IMR-90 (cell line): ENCODE results near the gene LPIN1. TPM values are rescaled to one million over a fixed set of nuclear protein-coding genes. Genes with fewer than 3 reads are reported as not detected.

Source experiments
- ATAC-seq: fragments of 200-7000 bp; cut with Tn5 transposase; 2 replicates; pipeline ENCODE4 v1.9.1; 2020; ENCODE audit warnings: low read depth, mild to moderate bottlenecking, moderate library complexity
- BruUV-seq: library from RNA; stranded (reverse); fragments of 400-500 nt; replicated peaks from 2 replicates; lab custom pipeline; 2021; lab: Mats Ljungman, UMichigan
- CTCF ChIA-PET: fragments of 300-600 bp; formaldehyde crosslinking; extraction: SDS; loops from one replicate; lab custom pipeline; 2021; ENCODE audit warnings: antibody characterized with exemption; lab: Yijun Ruan, JAX
- POLR2A ChIA-PET: fragments of 300-600 bp; sonication (Branson Sonifier 250); formaldehyde crosslinking; loops from one replicate; lab custom pipeline; 2022; ENCODE audit warnings: antibody characterized with exemption; ENCODE audit not compliant: unreplicated experiment; lab: Charles Lee
- DNase-seq: peaks from one replicate; pipeline ENCODE4 v3.0.0; 2013
- H2AFZ ChIP-seq: replicated peaks from 2 replicates; pipeline ENCODE3; 2013; ENCODE audit warnings: low read length, mild to moderate bottlenecking; ENCODE audit not compliant: poor library complexity
- H2AK5ac ChIP-seq: 2 replicates; pipeline ENCODE4 v1.6.1; 2013; ENCODE audit warnings: low read depth, low read length, inconsistent platforms
- H2AK9ac ChIP-seq: replicated peaks from 2 replicates; pipeline ENCODE3; 2013; ENCODE audit warnings: mild to moderate bottlenecking, low read depth, low read length, moderate library complexity; ENCODE audit not compliant: poor library complexity
- H2BK120ac ChIP-seq: 2 replicates; pipeline ENCODE4 v1.6.1; 2013; ENCODE audit warnings: low read depth, low read length, inconsistent platforms
- H2BK15ac ChIP-seq: 3 replicates; pipeline ENCODE4 v1.6.1; 2013; ENCODE audit warnings: low read depth, low read length, inconsistent platforms
- H2BK20ac ChIP-seq: 2 replicates; pipeline ENCODE4 v1.6.1; 2013; ENCODE audit warnings: low read depth, mild to moderate bottlenecking, inconsistent platforms, low read length, moderate library complexity
- H2BK5ac ChIP-seq: 2 replicates; pipeline ENCODE4 v1.6.1; 2013; ENCODE audit warnings: mild to moderate bottlenecking, low read depth, low read length, inconsistent platforms; ENCODE audit not compliant: poor library complexity, severe bottlenecking
- H3K14ac ChIP-seq: replicated peaks from 2 replicates; pipeline ENCODE4 v1.6.1; 2013; ENCODE audit warnings: low read depth, low read length, inconsistent platforms
- H3K18ac ChIP-seq: 2 replicates; pipeline ENCODE4 v1.6.1; 2013; ENCODE audit warnings: low read depth, low read length, control low read depth
- H3K23ac ChIP-seq: 2 replicates; pipeline ENCODE4 v1.6.1; 2013; ENCODE audit warnings: low read depth, low read length, inconsistent platforms
- H3K27ac ChIP-seq: 2 replicates; pipeline ENCODE4 v1.5.1; 2013; ENCODE audit warnings: mild to moderate bottlenecking, control low read depth, low read length; ENCODE audit not compliant: insufficient read depth
- H3K27me3 ChIP-seq: 2 replicates; pipeline ENCODE4 v1.6.1; 2013; ENCODE audit warnings: low read length; ENCODE audit not compliant: control insufficient read depth, insufficient read depth
- H3K36me3 ChIP-seq: 2 replicates; pipeline ENCODE4 v1.6.1; 2013; ENCODE audit warnings: low read length, mixed read lengths; ENCODE audit not compliant: control insufficient read depth, insufficient read depth
- H3K4ac ChIP-seq: 2 replicates; pipeline ENCODE4 v1.6.1; 2013; ENCODE audit warnings: low read depth, low read length, inconsistent platforms
- H3K4me1 ChIP-seq: 2 replicates; pipeline ENCODE4 v1.6.1; 2013; ENCODE audit warnings: low read length, mixed read lengths; ENCODE audit not compliant: control insufficient read depth, insufficient read depth
- H3K4me2 ChIP-seq: 2 replicates; pipeline ENCODE4 v1.6.1; 2013; ENCODE audit warnings: low read depth, mild to moderate bottlenecking, control low read depth, low read length, moderate library complexity
- H3K4me3 ChIP-seq: 2 replicates; pipeline ENCODE4 v1.5.1; 2013; ENCODE audit warnings: low read depth, mild to moderate bottlenecking, control low read depth, low read length, moderate library complexity; ENCODE audit not compliant: insufficient read depth
- H3K56ac ChIP-seq: 2 replicates; pipeline ENCODE4 v1.6.1; 2013; ENCODE audit warnings: low read length, inconsistent platforms; ENCODE audit not compliant: insufficient read depth; ENCODE audit errors: extremely low read depth
- H3K79me1 ChIP-seq, 2 experiments: 2 replicates each; pipeline ENCODE4 v1.6.1; 2013; ENCODE audit warnings: low read length in 2 of 2, inconsistent platforms in 1 of 2, low read depth in 1 of 2
- H3K9ac ChIP-seq: 2 replicates; pipeline ENCODE4 v1.6.1; 2013; ENCODE audit warnings: low read depth, low read length, control low read depth
- H3K9me1 ChIP-seq: 2 replicates; pipeline ENCODE4 v1.6.1; 2013; ENCODE audit warnings: low read length, inconsistent platforms; ENCODE audit not compliant: insufficient read depth
- H3K9me3 ChIP-seq: 2 replicates; pipeline ENCODE4 v1.6.1; 2013; ENCODE audit warnings: low read length; ENCODE audit not compliant: control insufficient read depth, insufficient read depth
- H4K20me1 ChIP-seq: 2 replicates; pipeline ENCODE4 v1.6.1; 2013; ENCODE audit warnings: low read length, inconsistent platforms; ENCODE audit not compliant: insufficient read depth
- H4K5ac ChIP-seq: 2 replicates; pipeline ENCODE4 v1.6.1; 2013; ENCODE audit warnings: mild to moderate bottlenecking, low read depth, low read length, control low read depth
- H4K8ac ChIP-seq, 2 experiments: 2 replicates each; pipeline ENCODE4 v1.6.1; 2013; ENCODE audit warnings: low read depth in 2 of 2, low read length in 2 of 2, control low read depth in 1 of 2, inconsistent platforms in 1 of 2
- H4K91ac ChIP-seq: 2 replicates; pipeline ENCODE4 v1.6.1; 2013; ENCODE audit warnings: low read depth, low read length, inconsistent platforms; ENCODE audit not compliant: insufficient read depth
- BHLHE40 ChIP-seq: fragments of 150-350 bp; IDR thresholded peaks from 2 replicates; pipeline ENCODE4 v1.6.1; 2016; ENCODE audit warnings: mild to moderate bottlenecking, low read depth, low read length
- CEBPB ChIP-seq: IDR thresholded peaks from 2 replicates; pipeline ENCODE4 v1.6.1; 2012; ENCODE audit warnings: low read depth, low read length, improper control_type of control experiment
- CHD1 ChIP-seq: IDR thresholded peaks from 2 replicates; pipeline ENCODE4 v1.6.1; 2012; ENCODE audit warnings: low read depth, low read length, improper control_type of control experiment
- FOS ChIP-seq: fragments of 150-350 bp; IDR thresholded peaks from 2 replicates; pipeline ENCODE4 v1.6.1; 2016; ENCODE audit warnings: low read depth, low read length
- MAFK ChIP-seq: IDR thresholded peaks from 2 replicates; pipeline ENCODE4 v1.6.1; 2012; ENCODE audit warnings: low read depth, low read length, improper control_type of control experiment
- MXI1 ChIP-seq: IDR thresholded peaks from 2 replicates; pipeline ENCODE4 v1.6.1; 2012; ENCODE audit warnings: low read depth, mild to moderate bottlenecking, low read length, moderate library complexity, borderline replicate concordance
- NFE2L2 ChIP-seq: fragments of 150-350 bp; IDR thresholded peaks from 2 replicates; pipeline ENCODE4 v1.6.1; 2016; ENCODE audit warnings: low read depth, mild to moderate bottlenecking, low read length
- RAD21 ChIP-seq: IDR thresholded peaks from 2 replicates; pipeline ENCODE4 v1.6.1; 2012; ENCODE audit warnings: low read length, improper control_type of control experiment
- RCOR1 ChIP-seq: IDR thresholded peaks from 2 replicates; pipeline ENCODE4 v1.6.1; 2012; ENCODE audit warnings: mild to moderate bottlenecking, low read length, improper control_type of control experiment; ENCODE audit not compliant: insufficient replicate concordance
- SMC3 ChIP-seq: fragments of 150-350 bp; IDR thresholded peaks from 2 replicates; pipeline ENCODE4 v1.6.1; 2016; ENCODE audit warnings: low read depth, mild to moderate bottlenecking, antibody characterized with exemption, low read length, moderate library complexity
- WGBS, 2 experiments: methylation state at CpG; one replicate each; pipeline versions ENCODE4 v1.1.5 to v1.1.7; 2013; ENCODE audit warnings: missing lambda C conversion rate in 2 of 2; ENCODE audit not compliant: insufficient read length in 1 of 2; ENCODE audit errors: extremely low coverage in 2 of 2; 5-methylcytosine and 5-hydroxymethylcytosine counted together
- dilution Hi-C: fragments of 300-500 bp; cut with HindIII; formaldehyde crosslinking; loops from one replicate; pipeline ENCODE4 v1.14.3; 2018; ENCODE audit warnings: low sequenced_read_pairs; ENCODE audit not compliant: unreplicated experiment
- in situ Hi-C: fragments of 300-500 bp; cut with MboI; formaldehyde crosslinking; loops from 3 replicates; pipeline ENCODE4 v1.14.3; 2019; ENCODE audit warnings: low sequenced_read_pairs, inconsistent platforms, mixed read lengths
- intact Hi-C: fragments of 100-400 bp; cut with micrococcal nuclease; formaldehyde crosslinking; loops from 2 replicates; pipeline ENCODE4 v1.10.0; 2022
- polyA plus RNA-seq, 3 experiments: library from polyadenylated mRNA; depleted of rRNA; stranded (reverse); fragments of >200 nt; gene quantifications; 2 replicates each; pipeline ENCODE4 v1.2.3, GENCODE V29; 2012; ENCODE audit warnings: low replicate concordance in 1 of 3
- total RNA-seq: library from RNA; depleted of rRNA; stranded (reverse); fragments of >200 nt; gene quantifications from 2 replicates; pipeline ENCODE4 v1.2.3, GENCODE V29; 2012
- TF ChIP-seq, protein P1 (sequence below): fragments of 150-350 bp; IDR thresholded peaks from 2 replicates; pipeline ENCODE4 v1.6.1; 2017; ENCODE audit warnings: mild to moderate bottlenecking, antibody characterized with exemption, low read length, low read depth
- TF ChIP-seq, protein P2 (sequence below): fragments of 150-350 bp; IDR thresholded peaks from 2 replicates; pipeline ENCODE4 v1.6.1; 2016; ENCODE audit warnings: low read depth, mild to moderate bottlenecking, low read length, moderate library complexity, borderline replicate concordance

The LPIN1 gene
- total and polyA plus RNA-seq, 2 of the 4 experiments (the other 2 are of a cell fraction), result 21.3 to 25.1 TPM

DNA sequence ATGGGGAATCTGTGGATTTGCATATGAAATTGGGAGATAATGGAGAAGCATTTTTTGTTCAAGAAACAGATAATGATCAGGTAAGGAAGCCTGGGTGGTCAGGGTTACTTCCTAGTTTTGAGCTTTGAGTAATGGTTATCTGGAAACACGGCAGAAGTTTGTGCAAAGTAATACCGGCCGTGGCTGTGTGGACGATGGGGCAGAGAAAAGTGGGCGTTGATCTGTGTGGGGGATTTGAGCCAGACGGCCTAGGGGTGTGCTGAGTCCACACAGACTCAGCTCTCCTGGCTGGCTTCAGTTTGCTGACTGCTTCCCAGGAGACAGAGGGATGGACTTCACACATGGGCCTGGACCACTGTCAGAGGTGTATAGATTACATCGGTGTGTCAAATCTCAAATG lies 21.3 kb downstream of the LPIN1 start:
- Histone ChIP-seq H3K14ac (no peak overlapping the region), H2AK5ac (no peak overlapping the region), H3K9me1 (peaks cover 7% of the 10 kb centered on the region; the same call in 1 of the 2 replicates), H4K20me1 (peaks cover 10% of the 10 kb centered on the region; the same call in 1 of the 2 replicates), H3K4me3 (no peak overlapping the region), H4K8ac (no peak overlapping the region), H2AK9ac (no peak overlapping the region), H2BK20ac (no peak overlapping the region), H2BK5ac (no peak overlapping the region), H4K5ac (no peak overlapping the region), H3K79me1 (peaks cover 3 to 23% of the 10 kb centered on the region in 2 experiments; a peak in 3 of 4 replicates), H3K9me3 (no peaks in the 10 kb centered on the region), H3K27me3 (no peaks in the 10 kb centered on the region), H2BK120ac (no peak overlapping the region), H2BK15ac (no peak overlapping the region), H3K9ac (no peak overlapping the region), H2AFZ (no peak overlapping the region), H3K4me1 (no peaks in the 10 kb centered on the region), H3K27ac (no peak overlapping the region), H3K36me3 (peaks cover 51% of the 10 kb centered on the region), H3K18ac (no peak overlapping the region), H3K4ac (no peak overlapping the region), H3K4me2 (no peak overlapping the region), H3K23ac (no peak overlapping the region), H4K91ac (no peak overlapping the region), H3K56ac (no peak overlapping the region)
- intact Hi-C loops (no loop called here), dilution Hi-C loops (no loop called here), in situ Hi-C loops (loop anchor here (25.0 kb wide), 1 partner anchor 630 kb away; a partner anchor contains a TSS)
- TF ChIP-seq MAFK (no peak), MXI1 (no peak), SMC3 (no peak), RCOR1 (no peak), CHD1 (no peak), CEBPB (no peak), RAD21 (no peak), FOS (no peak), BHLHE40 (no peak), NFE2L2 (no peak)
- TF ChIP-seq, protein P1, sequence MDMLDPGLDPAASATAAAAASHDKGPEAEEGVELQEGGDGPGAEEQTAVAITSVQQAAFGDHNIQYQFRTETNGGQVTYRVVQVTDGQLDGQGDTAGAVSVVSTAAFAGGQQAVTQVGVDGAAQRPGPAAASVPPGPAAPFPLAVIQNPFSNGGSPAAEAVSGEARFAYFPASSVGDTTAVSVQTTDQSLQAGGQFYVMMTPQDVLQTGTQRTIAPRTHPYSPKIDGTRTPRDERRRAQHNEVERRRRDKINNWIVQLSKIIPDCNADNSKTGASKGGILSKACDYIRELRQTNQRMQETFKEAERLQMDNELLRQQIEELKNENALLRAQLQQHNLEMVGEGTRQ, result no peak
- TF ChIP-seq, protein P2, sequence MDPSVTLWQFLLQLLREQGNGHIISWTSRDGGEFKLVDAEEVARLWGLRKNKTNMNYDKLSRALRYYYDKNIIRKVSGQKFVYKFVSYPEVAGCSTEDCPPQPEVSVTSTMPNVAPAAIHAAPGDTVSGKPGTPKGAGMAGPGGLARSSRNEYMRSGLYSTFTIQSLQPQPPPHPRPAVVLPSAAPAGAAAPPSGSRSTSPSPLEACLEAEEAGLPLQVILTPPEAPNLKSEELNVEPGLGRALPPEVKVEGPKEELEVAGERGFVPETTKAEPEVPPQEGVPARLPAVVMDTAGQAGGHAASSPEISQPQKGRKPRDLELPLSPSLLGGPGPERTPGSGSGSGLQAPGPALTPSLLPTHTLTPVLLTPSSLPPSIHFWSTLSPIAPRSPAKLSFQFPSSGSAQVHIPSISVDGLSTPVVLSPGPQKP, result no peak
- DNase-seq (no peak), ATAC-seq (no peak)
- WGBS, 2 experiments, result no CpG with 5 or more reads among the region's 7 CpGs
- ChIA-PET POLR2A (no interaction called here), CTCF (no interaction called here)
- BruUV-seq, result no TSS peak
